Renal pelvis (tissue), 4 donors: Measurements from ENCODE around the gene LEF1. TPM values are rescaled to one million over a fixed set of nuclear protein-coding genes. Genes with fewer than 3 reads are reported as not detected.

ENCODE experiments used
- DNase-seq: peaks from one replicate; pipeline ENCODE4 v3.0.0-alpha.2; 2013
- polyA plus RNA-seq, 3 donors: library from polyadenylated mRNA; unstranded; fragments of 120-200 nt; gene quantifications; one replicate each; pipeline ENCODE4 v1.2.1, GENCODE V29; 2013; ENCODE audit not compliant: insufficient read length in 3 of 3

Gene LEF1
- polyA plus RNA-seq, 3 donors = 53.1 to 68.6 (median 66.7) TPM

DNA sequence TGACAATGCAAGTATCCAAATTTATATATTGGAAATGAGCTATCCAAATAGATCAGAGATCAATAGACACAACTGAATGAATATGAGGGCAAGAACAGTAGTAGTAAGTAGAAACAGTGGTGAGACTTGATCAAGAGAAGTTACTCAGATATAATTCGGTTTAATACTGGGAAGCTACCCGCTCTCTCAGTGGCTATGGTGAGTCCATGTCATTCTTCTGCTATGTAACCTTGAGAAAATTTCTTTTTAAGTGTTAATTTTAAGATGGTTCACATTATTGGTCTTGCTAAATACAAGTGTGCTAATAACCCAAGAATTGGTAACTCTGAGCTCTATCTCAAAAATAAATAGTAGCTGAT, 53.6 kb downstream of the LEF1 start:
- DNase-seq = no peak

- peak; percentile 33 for DNase-seq
These were observed 54.2 kb downstream of the LEF1 start for GRCh38 chr4:108114503-108114902.

DNA sequence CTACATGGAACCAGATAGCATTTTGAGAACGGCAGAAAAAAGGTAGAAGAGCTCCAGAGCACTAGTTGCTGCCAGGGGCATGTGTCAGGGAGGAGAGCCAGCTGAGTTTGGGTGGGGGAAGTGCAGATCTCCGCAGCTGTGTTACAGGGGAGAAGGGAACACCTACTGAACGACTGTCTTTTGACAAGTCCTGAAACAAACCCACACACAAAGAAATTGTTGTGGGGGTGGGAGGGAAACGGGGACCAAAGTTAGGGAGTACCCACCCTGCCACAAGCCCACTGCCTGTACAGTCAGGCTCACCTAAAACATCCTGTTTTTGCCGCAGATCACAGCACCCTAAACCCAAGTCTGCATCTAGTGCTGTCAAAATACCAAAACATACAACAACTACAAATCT, 55.5 kb downstream of the LEF1 start:
- DNase-seq = no peak

GRCh38 chr4:108111781-108112180, 57.0 kb downstream of the LEF1 start:
- no peak for DNase-seq

- DNase-seq = no peak
These were observed 58.3 kb downstream of the LEF1 start for GRCh38 chr4:108110450-108110849.

GRCh38 chr4:108109997-108110416, 58.7 kb downstream of the LEF1 start:
- no peak for DNase-seq

DNA sequence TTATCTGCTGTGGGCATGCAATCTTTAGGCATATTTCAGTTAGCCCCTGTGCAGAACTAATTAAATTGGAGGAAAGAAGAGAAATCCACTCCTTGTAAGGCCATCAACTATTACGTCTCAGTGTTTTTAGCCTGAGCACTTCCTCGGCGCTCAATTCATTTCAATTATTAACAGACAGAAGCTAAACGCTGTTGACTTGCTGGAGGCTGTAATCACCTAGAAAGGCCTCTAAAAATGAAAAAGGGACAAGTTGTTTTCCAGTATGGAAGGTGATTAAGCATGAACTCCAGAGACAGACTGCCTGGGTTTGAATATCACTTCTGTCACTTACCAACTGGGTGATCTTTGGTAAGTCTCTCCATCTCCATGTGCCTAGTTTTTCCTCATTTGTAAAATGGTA, 59.6 kb downstream of the LEF1 start:
- DNase-seq = no peak

GRCh38 chr4:108107729-108108382, 60.9 kb downstream of the LEF1 start:
- no peak for DNase-seq

DNA sequence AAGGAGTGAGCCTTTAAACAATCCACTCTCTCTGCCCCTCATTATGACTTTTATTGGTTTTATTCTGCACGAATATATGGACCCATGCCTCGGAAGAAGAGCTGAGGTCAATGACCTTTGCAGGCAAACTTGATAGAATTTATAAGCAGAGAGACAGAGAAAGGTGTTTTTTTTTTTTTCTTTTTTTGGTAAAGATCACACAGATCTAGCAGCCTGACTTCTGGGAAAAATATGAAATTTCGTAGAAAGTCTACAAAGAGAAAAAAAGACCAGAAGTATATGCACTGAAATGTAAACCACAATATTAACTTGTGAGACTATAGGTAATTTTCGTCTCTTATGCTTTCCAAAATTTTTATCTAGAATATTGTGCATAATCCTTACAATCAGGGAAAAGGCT, 61.6 kb downstream of the LEF1 start:
- DNase-seq = no peak

- DNase-seq = no peak
These were observed 62.5 kb downstream of the LEF1 start for GRCh38 chr4:108106186-108106585.

- DNase-seq = no peak
These were observed 65.5 kb downstream of the LEF1 start for GRCh38 chr4:108103099-108103862.

- no peak for DNase-seq
These were observed 67.9 kb downstream of the LEF1 start for GRCh38 chr4:108100827-108101226.

DNA sequence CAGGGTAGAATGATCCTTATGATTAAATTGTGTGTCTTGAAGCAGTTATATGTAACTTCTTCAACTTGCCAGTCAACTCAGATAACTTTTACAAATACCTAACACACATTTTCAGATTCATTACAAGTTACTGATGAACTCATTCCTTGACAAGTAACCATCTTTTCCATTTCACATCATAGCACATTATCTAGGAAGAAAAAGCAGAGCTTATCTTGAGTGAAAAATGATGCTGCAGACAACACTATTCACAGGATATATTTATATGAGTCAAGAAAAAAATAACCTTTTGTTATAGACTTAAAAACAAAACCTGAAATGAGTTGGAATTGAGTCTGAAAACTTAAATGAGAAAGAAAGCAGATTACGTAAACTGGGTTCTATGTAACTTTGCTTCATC, 68.9 kb downstream of the LEF1 start:
- DNase-seq = no peak

- DNase-seq = no peak
These were observed 70.7 kb downstream of the LEF1 start for GRCh38 chr4:108097990-108098553.

DNA sequence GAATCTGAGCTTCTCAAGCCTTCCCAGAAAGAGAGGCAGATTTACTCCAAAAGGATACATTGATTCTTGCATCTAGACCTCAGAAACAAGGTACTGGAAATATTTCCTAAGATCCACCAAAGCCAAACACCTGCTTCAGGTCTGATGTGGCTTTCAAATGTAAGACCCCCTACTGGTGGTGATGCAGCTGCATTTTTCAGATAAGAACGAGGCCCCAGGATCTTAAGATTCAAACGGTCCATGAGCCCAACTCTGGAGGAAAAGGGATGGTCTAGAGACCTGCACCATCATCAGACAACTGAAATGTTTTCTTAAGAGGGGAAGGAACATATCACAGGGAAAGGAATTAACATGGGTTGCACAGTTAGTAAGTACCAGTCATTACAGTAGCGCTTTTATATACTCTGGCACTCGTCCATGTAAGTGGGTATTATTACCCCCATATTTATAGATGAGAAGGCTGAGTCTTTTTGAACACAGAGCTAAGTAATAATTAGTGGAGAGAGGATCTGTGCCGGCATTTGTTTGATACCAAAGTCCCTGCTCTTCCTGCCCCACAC, 73.7 kb downstream of the LEF1 start:
- no peak for DNase-seq

- DNase-seq = no peak
These were observed 74.6 kb downstream of the LEF1 start for GRCh38 chr4:108094131-108094530.

DNA sequence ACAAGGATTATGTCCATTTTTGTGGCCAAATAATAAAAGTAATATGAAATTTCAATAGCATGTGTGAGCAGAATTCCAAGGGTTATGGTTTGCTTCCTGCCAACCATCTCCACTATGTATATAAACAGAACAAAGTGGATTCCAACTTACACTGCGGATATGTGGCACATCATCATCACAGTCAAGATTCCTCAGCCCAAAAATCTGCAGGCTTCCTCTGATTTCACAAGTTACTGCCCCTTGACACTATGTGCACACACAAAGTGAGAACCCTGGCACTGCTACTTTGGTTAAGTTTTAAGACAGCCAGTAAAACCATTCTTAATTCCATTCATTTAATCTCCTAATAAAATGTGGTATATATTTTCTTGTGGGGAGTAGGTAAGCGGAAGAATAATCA, 76.4 kb downstream of the LEF1 start:
- no peak for DNase-seq

GRCh38 chr4:108087293-108087967, 81.3 kb downstream of the LEF1 start:
- no peak for DNase-seq

DNA sequence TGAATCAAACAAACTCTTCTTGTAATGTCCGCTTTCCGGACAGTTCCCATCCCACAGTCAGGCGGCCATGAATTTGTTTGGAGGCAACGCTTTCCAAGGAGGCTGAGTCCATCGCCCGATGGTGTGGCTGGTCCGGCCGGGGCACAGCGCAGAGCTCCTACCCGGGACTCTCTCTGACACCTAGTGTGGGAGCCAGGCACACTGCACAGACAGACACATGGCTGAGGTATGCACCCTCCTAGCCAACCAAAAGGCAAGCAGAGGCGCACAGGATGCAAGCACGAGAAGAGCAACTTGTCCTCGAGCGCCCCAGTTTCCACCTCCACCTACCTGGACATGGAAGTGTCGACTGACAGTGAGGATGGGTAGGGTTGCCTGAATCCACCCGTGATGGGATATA, 87.5 kb downstream of the LEF1 start:
- no peak for DNase-seq

DNA sequence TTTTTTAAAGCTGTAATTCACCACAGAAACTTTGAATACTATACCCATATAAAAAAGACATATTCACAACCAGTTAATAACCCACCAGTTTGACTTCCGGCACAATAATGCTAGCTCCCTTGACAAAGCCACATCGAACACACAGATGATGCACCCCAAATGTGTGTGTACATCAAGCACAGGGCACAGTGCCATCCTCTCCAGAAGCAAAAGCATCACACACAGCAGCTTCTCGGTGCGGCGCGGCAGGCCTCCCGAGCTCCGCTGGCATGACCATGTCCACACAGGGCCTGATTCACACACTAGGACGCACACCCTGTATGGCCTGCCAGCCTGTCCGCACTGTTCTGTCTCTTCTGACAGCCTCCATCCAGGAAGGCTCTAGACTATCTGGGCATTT, 88.0 kb downstream of the LEF1 start:
- no peak for DNase-seq

DNA sequence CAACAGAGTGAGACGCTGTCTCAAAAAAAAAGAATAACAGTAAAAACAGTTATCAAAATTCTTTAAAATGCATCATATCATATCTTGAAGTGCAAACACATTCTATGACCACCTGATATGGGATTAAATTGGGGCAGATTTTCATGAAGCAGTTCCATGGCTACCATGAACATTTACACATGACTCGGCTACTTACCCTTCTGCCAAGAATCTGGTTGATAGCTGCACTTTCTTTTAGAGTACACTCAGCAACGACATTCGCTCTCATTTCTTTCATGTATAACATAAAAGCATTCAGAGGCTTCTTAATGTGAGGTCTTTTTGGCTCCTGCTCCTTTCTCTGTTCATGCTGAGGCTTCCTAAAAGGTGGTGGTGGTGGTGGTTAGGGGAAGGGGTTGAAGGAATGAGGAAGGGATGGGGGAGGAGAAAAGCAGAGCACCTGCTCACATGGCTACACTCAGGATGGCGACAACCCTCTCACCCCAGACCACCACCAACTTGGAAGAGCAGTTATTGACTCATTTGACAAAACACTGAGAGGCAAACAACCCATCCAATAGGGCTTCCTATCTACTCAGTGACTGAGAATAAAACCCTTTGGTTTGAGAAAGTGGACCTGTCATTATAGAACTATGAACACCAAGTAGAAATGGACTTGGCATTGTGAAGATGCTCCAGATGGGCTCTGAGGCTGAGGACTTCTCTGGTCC, 90.6 kb downstream of the LEF1 start:
- DNase-seq = no peak

DNA sequence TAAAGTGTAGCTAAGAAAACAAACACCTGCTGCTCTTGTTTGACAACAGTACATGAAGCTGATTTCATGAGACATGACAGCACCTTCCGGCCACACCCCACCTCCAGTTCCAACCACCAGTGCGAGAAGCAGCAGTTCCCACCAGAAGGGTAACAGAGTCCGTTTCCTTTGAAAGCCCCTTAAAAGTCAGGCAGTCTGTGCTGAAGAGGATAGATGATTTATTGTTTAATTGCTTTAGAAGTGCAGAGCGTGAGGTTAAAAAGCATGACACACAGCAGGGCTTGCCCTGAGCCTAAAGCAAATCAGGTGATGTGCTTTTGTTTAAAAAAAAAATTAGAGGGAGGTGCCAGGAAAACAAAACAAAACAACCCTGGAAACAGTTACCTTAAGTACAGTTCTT, 96.4 kb downstream of the LEF1 start:
- no peak for DNase-seq
